Femur (tissue), 1 donor: Measurements from ENCODE around the gene TFPT.

Experiments used
- DNase-seq: peaks from one replicate; pipeline ENCODE4 v3.0.0-alpha.2; 2017

TFPT gene

DNA sequence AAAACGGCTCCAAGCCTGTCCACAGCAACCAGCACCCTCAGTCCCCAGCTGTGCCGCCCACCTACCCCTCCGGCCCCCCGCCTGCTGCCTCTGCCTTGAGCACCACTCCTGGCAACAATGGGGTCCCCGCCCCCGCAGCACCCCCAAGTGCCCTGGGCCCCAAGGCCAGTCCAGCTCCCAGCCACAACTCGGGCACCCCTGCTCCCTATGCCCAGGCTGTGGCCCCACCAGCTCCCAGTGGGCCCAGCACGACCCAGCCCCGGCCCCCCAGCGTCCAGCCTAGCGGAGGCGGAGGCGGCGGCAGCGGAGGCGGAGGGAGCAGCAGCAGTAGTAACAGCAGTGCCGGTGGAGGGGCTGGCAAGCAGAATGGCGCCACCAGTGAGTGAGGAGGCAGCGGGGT is 32.7 kb upstream of the TFPT start:
- no peak for DNase-seq

DNA sequence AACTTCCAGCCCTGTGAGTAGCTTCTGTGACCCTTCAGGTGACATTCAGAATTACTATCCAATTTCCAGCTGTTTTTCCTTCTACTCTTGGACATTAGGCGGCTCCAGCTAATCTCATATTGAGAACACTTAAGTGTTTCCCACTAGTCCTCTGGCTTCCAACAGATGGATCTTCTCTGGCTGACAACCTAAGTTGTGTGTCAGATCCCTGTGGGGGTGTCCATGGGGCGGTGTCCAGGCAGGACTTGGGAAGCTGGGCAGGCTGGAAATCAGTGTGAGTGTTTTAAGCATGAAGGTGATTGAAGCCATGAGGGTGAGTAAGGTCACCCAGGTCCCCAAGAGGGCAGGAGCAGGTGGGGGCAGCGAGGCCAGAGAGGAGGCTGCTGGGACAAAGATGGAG is 32.2 kb upstream of the TFPT start:
- DNase-seq = no peak

DNA sequence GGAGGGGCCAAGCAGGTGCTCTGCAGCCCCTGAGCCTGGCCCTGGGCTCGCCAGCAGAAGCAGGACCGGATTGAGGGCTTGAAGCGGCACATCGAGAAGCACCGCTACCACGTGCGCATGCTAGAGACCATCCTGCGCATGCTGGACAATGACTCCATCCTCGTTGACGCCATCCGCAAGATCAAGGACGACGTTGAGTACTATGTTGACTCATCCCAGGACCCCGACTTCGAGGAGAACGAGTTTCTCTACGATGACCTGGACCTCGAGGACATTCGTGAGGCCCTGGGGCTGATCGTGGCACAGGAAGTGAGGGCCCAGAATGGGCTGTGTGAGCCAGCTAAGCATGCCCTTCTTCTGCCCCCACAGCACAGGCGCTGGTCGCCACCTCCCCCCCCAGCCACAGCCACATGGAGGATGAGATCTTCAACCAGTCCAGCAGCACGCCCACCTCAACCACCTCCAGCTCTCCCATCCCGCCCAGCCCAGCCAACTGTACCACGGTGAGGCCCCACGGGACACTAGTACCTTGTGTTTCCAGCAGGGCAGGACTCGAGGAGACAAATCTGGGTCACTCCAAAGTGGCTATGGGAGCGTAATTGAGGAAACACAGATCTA is 30.2 kb upstream of the TFPT start:
- no peak for DNase-seq

DNA sequence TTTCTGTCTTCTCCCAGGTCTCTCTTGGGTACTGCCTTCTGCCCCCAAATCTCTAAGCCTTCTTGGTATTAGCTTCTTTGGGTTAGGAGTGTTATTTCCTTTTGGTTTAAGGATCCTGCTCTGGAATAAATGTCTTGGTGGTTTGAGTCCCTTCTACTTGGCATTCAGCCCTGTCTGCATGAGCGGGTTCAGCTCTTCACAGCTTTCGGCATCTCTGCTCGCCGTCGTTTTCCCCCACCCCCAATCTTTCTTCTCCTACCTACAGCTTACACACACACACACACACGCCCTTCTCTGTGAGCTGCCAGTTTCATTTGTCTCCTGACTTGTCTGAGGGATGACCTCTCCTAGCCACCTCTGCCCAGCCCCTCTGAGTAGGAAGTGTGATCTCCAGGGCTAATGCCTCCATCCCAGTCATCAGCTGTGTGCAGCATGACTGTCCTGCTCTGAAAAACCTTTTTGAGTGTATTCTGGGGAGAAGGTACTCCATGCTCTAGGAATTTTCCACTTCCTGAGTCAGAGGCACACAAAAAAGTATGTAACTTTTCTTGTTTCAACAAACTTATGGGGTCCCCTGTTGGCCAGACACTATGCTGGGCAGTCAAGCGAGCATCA is 26.8 kb upstream of the TFPT start:
- no peak for DNase-seq

DNA sequence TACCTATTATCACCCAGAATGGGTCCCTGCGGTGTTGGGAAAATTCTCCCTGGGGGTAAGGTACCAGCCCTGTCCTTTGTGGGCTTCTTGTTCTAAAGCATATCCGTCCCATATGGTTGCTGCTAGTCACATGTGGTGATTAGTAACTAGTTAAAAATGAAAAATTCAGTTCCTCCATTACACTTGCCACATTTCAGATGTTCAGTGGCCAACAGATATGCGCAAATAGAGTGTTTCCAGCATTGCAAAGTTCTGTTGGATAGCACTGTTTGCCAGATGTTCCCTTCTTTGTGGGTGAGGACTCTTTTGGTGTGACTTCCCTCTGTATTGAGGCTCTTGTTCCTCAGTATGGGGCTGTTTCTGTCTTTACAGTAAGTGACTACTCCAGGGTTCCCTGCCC is 25.9 kb upstream of the TFPT start:
- no peak for DNase-seq

DNA sequence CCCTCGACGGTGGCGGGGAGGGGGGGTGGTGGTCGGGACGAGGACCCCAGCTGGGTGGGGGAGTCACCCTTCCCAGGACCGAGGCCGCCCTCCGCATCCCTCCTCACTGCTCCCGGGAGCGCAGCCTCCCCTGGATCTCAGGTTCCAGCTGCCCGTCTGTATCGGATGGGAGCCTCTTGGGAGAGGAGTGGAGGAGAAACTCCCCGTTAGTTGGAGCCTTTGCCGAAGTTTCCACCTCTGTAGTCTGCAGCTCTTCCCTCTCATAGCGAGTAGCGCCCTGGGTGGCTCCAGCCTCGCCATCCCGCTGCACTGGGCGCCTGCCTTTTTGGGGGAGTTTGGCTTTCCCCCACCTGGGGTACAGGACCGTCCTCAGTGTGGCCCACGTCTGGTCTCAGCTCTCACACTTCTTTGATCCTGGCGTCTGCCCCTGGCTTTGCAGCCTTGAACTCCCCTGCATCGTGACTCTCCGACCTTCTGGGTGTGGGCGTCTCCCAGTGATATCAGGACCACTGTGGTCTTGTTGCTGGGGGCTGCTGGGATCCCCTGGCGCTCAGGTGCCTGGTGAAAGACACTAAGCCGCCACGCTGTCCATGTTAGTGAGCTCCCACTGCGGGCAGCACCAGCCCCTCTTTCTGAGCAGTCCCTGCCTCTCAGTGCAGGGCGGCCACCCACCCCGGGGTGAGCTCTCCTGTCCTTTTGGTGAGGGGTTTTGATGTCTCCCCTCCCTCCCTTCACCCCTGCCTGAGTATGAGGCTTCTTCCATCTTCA is 23.2 kb upstream of the TFPT start:
- no peak for DNase-seq

DNA sequence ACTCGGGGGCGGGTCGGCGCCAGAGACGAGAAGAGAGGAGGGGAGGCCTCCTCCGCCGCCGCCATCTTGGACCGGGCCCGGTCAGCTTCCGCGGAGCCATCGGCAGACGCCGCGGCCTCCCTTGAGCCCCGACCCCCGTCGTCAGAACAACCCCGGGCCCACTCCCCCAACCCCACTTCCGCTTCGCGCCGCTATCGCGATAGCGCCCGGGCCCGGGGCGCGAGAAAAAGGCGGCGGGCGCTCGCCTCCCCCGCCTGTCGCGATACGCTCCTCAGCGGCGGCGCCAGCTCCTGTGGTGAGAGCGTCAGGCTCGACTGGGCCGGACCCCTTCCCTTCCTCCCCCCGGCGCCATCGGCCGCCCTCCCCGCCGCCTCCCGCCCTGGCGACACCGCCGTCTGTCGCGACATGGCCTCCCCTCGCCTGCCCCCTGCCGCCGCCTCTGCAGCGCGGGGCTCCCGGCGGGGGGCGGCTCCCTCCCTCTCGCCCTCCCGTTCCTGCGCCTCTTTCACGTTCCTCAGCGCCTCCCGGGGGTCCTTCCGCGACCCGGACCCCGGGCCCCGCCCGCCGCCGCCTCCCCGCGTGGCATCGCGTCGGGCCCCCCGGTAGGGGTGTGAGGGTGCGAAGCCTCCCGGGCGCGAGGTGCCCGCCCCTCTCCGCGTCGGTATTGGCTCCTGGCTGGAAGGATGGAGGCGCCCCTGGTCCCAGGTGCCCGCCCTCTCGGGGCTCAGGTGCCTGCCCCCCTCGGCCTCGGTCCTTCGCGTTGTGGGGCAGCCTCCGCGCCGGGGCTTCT is 22.4 kb upstream of the TFPT start, which contains the start of gene CNOT3:
CNOT3 (plus strand) TSS at position 64 of the 790 bp plus-strand sequence. CDS start 5,217 bp downstream, outside the sequence.
- DNase-seq = no peak

DNA sequence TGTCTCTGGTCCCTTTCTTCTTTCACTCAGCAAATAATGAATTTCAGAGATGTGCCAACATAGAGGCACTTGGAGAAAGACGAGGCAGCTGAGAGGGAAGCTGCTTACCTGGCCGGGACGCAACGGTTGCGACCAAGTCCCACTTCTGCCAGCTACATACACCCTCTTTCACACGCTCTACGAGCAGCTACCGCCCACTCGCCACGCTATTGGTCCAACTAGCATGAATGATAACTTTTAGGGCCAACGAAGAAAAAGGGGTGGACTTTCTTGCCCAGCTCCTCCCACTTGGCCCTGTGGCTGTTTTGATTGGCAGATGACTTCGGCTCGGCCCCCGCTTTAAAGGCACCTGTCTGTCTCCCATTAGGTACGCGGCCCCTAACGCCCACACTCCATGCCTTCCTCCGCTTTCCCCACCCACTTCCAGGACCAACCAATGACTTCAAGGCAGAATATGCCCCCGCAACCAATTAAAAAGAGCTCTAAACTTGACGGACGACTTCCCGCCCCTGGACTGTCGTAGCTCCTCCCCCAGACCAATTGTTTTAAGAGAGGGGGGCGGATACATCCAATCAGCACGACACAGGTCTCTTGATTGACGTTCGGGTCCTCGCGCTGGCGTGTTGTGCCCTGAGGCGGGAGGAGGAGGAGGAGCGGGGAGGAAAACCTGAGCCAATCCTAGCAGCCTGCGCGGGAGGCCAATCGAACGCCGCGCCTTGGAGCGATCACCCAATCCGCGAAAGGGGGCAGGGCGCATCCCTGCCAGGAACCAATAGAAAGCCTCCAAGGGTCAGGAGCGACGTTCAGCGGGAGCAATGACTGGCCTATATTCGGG is 21.6 kb upstream of the TFPT start:
- peak; percentile 100 for DNase-seq

DNA sequence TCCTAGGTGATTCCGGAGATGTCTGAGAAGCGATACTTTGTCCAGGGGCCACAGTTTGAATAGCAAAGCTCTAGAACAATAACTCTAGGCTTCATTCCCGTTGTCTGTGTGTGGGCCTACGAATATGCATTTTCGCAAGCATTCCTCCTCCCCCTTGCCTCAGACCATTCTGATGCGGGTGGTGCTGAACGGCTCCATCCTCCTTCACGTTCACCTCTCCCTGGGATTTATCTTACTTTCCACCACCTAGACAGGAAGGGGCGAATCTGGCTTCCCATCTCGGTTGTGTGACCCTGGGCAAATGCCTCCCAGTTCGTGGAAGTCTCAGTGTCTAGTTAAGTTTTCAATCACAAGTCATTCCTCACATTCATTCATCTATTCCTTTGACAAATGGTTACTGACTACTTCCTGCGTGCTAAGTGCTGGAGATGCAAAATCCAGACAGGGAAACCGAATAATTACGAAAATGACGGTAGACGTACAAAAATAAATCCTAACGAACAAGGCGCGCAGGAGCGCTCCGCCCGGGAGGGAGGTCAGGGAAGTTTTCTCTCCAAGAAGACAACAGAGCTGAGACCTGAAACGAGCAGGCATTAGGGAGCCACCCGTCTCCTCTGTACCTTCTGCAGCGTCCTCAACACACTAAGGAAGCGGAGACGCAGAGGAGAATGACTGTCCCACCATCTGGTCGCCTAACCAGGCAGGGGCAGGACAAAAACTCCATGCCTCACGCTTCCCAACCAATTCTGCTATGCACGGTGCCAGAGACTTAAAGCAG is 20.8 kb upstream of the TFPT start:
- no peak for DNase-seq

DNA sequence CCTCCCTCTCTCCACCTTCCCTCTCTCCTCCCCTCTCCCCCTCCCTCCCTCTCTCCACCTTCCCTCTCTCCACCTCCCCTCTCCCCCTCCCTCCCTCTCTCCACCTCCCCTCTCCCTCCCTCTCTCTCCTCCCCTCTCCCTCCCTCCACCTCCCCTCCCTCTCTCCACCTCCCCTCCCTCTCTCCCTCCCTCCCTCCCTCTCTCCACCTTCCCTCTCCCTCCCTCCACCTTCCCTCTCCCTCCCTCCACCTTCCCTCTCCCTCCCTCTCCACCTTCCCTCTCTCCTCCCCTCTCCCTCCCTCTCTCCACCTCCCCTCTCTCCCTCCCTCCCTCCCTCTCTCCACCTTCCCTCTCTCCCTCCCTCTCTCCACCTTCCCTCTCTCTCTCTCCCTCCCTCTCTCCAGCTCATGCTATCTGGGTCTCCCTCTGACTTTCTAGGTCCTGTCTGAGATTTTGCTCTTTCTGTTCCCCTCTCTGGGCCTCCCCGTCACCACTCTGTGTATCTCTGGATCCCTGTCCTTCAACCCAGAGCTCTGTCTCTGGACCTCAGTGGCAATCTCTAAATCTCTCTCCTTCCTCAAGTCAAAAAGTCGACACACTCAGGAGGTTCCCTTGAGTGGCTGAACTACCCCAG is 18.6 kb upstream of the TFPT start:
- DNase-seq = no peak

DNA sequence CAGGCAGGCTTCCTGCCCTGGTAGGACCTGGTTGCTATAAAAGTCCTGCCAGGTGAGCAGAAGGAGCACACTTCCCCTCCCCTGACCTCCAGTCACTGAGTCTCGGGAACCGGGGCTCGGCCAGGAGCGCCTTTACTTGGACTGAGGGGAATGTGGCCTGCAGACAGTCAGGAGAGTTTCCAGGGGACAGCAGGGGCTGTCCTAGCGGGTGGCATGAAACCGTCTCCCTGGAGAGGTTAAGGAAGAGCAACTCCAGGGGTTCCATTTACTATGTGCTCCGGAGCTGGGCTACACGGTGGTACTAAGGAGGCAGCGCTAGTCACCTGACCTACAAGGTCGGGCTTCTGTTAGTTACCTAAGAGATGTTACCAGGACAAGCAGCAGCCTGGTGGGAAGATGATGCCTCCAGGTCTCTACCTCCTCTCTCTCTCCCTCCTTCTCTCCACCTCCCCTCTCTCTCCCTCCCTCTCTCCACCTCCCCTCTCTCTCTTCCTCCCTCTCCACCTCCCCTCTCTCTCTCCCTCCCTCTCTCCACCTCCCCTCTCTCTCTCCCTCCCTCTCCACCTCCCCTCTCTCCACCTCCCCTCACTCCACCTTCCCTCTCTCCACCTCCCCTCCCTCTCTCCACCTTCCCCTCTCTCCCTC is 18.0 kb upstream of the TFPT start:
- no peak for DNase-seq

DNA sequence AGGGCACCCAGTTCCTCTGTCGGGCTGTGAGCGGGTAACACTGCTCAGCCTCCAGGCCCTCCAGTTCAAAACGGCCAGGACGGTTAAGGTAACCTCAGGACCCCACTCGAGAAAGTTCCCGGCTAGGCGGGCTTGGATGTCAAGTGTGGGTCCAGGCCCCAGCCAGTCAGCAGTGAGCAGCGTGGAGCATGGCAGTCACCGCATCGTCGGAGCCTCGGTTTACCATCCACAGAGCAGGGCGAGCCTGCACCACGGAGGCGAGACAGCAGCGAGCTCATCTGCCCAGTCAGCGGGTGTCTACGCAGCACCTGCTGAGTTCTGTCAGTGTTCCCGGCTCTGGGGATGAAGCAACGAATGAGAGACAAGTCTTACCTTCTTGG is 14.2 kb upstream of the TFPT start:
- DNase-seq = no peak

DNA sequence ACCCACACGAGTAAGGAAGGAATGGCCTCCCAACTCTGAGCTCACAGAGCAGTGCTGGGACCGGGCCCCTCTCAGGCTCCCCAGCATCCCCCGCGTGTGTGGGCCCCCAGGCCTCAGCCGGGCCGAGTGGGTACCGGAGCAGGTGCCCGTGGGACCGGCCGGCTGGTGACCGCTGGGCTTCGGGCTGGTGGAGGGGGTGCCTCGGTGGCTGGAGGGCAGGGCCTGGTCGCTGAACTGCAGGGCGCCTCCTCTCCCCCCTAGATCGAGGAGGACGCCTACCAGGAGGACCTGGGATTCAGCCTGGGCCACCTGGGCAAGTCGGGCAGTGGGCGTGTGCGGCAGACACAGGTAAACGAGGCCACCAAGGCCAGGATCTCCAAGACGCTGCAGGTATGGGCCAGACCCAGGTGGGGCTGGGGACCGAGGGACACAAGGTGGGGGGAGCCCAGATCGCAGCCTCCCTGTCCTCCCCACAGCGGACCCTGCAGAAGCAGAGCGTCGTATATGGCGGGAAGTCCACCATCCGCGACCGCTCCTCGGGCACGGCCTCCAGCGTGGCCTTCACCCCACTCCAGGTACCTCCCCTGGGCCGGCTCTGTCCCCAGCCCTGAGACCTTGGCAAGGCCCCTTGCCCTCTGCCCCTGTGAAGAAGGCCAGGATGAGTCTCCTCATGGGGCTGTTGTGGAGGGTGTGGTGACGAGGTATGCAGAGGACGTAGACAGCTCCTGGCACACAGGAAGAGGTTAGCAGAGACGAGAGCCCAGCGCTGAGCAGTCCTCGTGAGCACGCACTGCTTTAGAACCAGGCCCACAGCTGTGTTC is 13.5 kb upstream of the TFPT start:
- no peak for DNase-seq

DNA sequence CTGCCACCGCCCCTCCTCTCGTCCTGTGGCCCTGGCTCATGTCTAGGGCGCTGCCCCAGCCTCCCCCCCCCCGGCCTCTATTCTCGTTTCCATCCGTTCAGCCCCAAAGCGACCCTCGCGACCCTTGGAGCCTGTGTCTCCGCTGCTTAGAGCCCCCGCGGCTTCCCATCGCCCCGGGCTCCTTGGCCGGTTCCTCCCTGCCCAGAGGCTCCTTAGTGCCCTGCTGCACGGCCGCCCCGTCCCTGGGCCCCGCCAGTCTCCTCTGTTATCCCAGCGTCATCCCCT is 12.9 kb upstream of the TFPT start:
- no peak for DNase-seq

DNA sequence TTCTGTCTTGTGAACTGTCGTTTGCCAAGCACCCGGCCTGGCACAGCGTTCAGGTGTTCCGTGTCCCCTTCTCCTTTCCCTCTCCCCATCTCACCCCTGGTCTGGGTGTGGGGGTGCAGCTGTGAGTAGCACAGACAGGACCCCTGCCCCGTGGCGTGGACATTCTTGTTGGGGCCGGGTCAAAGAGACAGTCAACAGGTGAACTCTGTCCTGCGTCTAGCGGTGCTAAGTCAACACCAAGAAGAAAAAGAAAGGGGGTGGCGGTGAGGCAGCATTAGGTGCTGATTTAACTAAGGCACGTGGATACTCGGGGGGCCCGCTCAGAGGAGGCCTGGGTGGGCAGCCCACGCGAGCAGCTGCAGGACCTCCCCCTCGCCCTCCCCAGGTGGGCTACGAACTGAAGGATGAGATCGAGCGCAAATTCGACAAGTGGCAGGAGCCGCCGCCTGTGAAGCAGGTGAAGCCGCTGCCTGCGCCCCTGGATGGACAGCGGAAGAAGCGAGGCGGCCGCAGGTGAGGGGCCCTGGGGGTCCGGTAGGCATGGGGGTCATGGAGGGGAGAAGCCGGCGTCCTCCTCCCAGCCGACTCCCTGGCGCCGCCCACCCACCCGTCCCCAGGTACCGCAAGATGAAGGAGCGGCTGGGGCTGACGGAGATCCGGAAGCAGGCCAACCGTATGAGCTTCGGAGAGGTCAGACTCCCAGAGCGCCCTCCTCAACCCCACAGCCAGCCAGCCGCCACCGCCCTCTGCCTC is 12.4 kb upstream of the TFPT start:
- DNase-seq = no peak

DNA sequence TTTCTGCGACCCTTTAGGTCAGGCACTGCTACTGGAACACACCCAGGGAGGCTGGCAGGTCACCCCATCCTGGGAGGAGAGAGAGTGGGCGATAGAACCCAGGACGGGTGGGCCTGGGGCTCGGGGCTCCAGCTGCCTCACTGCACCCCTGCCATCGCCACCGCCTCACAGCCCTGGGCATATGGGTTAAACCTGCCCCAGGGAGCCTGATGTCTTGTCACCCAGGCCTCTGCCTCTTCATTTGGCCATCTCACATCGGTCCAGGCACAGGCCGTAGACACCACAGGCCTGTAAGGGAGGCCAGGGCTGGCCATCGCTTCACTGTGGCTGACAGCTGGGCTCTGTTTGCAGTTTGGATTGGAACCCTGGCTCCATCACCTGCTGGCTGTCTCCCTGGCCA is 10.3 kb upstream of the TFPT start:
- no peak for DNase-seq

DNA sequence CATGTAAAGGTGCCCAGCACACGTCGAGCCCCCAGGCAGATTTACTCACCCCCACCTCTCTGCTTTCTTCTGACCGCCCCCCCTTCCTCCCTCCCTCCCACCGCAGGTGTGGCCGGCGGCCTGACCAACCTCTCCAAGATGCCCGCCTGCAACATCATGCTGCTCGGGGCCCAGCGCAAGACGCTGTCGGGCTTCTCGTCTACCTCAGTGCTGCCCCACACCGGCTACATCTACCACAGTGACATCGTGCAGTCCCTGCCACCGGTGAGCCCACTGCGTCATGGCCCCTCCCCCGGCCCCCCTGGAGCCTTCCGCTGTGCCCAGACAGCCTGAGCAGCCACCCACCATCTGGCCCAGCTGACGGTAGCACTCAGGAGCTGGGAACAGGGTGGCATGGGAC is 8.9 kb upstream of the TFPT start:
- no peak for DNase-seq

DNA sequence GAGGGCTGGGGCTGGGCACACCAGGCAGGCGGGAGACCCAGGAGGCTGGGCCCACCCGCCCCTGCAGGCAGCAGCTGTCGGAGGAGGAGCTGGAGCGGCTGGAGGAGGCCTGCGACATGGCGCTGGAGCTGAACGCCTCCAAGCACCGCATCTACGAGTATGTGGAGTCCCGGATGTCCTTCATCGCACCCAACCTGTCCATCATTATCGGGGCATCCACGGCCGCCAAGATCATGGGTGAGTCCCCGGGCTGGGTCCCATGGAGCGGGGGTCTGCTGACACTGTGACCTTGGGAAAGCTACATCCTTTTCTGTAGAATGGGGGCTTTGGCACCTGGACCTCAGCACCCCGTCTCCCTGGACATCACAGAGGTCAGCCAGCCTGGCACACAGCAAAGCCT is 8.2 kb upstream of the TFPT start:
- DNase-seq = no peak

DNA sequence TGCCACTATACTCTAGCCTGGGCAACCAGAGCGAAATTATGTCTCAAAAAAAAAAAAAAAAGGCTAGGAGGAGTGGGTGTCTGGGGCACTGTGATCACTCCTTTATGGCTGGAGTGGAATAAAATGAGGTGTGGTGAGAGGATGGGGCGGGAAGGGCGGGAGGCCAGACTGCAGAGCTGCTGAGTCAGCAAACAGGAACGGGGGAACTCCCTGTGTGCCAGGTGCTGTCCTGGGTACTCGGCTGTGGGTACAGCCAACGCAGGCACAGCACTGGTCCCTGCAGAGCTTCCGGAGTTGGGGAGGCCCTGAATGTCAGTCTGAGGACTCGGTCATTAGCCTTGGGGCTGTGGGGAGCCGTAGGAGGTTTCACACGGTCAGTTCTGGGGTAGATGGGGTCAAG is 5.8 kb upstream of the TFPT start:
- no peak for DNase-seq
